HepG2 (cell line): ENCODE measurements around the gene MTFP1. TPM values are rescaled to one million over a fixed set of nuclear protein-coding genes. Genes with fewer than 3 reads are reported as not detected.

Source experiments
- AGO1 ChIP-seq: fragments of 200-400 bp; formaldehyde crosslinking; IDR thresholded peaks from 2 replicates; pipeline ENCODE4 v1.6.1; 2017; ENCODE audit warnings: mild to moderate bottlenecking, low read depth, low read length, moderate library complexity; ENCODE audit not compliant: poor library complexity, severe bottlenecking
- HNRNPUL1 ChIP-seq: fragments of 200-400 bp; formaldehyde crosslinking; IDR thresholded peaks from 2 replicates; pipeline ENCODE4 v1.6.1; 2017; ENCODE audit warnings: low read depth, mild to moderate bottlenecking, low read length, moderate library complexity
- HOXA5 ChIP-seq: sonication (generic); formaldehyde crosslinking; IDR thresholded peaks from 2 replicates; pipeline ENCODE4 v1.4.0; 2020; ENCODE audit warnings: missing genetic modification reagents
- ISX ChIP-seq: sonication (generic); formaldehyde crosslinking; conservative IDR thresholded peaks from 2 replicates; pipeline ENCODE4 v1.5.0; 2020; ENCODE audit warnings: missing genetic modification reagents
- JUN ChIP-seq: sonication (generic); formaldehyde crosslinking; IDR thresholded peaks from 2 replicates; pipeline ENCODE4 v1.4.0; 2020; ENCODE audit warnings: mild to moderate bottlenecking, missing genetic modification reagents
- NFE2L2 ChIP-seq: fragments of 150-350 bp; IDR thresholded peaks from 2 replicates; pipeline ENCODE4 v1.6.1; 2014; ENCODE audit warnings: low read length
- NR2C2 ChIP-seq: sonication (generic); formaldehyde crosslinking; IDR thresholded peaks from 2 replicates; pipeline ENCODE4 v1.4.0; 2020; ENCODE audit warnings: missing genetic modification reagents, mild to moderate bottlenecking, moderate library complexity, borderline replicate concordance
- POLR2A ChIP-seq, 2 experiments: IDR thresholded peaks; 2 replicates each; pipeline ENCODE4 v1.6.1; 2011; ENCODE audit warnings: low read depth in 2 of 2, low read length in 2 of 2, mild to moderate bottlenecking in 1 of 2, moderate library complexity in 1 of 2; ENCODE audit not compliant: insufficient read depth in 1 of 2
- RFX1 ChIP-seq: fragments of 450-650 bp; IDR thresholded peaks from 2 replicates; pipeline ENCODE4 v1.6.1; 2017
- SMAD1 ChIP-seq: sonication (generic); formaldehyde crosslinking; IDR thresholded peaks from 2 replicates; pipeline ENCODE4 v1.4.0; 2020; ENCODE audit warnings: missing genetic modification reagents, low read depth, mild to moderate bottlenecking, borderline replicate concordance
- YY1 ChIP-seq: IDR thresholded peaks from 2 replicates; pipeline ENCODE4 v1.6.1; 2011; ENCODE audit warnings: low read length, low read depth, moderate library complexity, mild to moderate bottlenecking; ENCODE audit not compliant: insufficient read depth, insufficient replicate concordance
- ZFP90 ChIP-seq: sonication (generic); formaldehyde crosslinking; IDR thresholded peaks from 2 replicates; pipeline ENCODE4 v1.8.0; 2022; ENCODE audit warnings: missing genetic modification reagents, mild to moderate bottlenecking, inconsistent platforms, borderline replicate concordance
- ZNF253 ChIP-seq: sonication (generic); formaldehyde crosslinking; IDR thresholded peaks from 2 replicates; pipeline ENCODE4 v1.8.0; 2022; ENCODE audit warnings: mild to moderate bottlenecking, missing genetic modification reagents, borderline replicate concordance
- ZNF276 ChIP-seq: sonication (generic); formaldehyde crosslinking; IDR thresholded peaks from 2 replicates; pipeline ENCODE4 v1.4.0; 2020; ENCODE audit warnings: mild to moderate bottlenecking, low read depth, missing genetic modification reagents
- ZNF333 ChIP-seq: sonication (generic); formaldehyde crosslinking; IDR thresholded peaks from 2 replicates; pipeline ENCODE4 v1.4.0; 2020; ENCODE audit warnings: mild to moderate bottlenecking, missing genetic modification reagents, borderline replicate concordance
- ZNF350 ChIP-seq: sonication (generic); formaldehyde crosslinking; IDR thresholded peaks from 2 replicates; pipeline ENCODE4 v1.4.0; 2020; ENCODE audit warnings: mild to moderate bottlenecking, low read depth, missing genetic modification reagents, borderline replicate concordance
- ZNF552 ChIP-seq: sonication (generic); formaldehyde crosslinking; IDR thresholded peaks from 2 replicates; pipeline ENCODE4 v1.9.0; 2022; ENCODE audit warnings: missing genetic modification reagents, mild to moderate bottlenecking, borderline replicate concordance
- ZNF605 ChIP-seq: sonication (generic); formaldehyde crosslinking; IDR thresholded peaks from 2 replicates; pipeline ENCODE4 v1.8.0; 2022; ENCODE audit warnings: mild to moderate bottlenecking, missing genetic modification reagents
- ZNF619 ChIP-seq: sonication (generic); formaldehyde crosslinking; IDR thresholded peaks from 2 replicates; pipeline ENCODE4 v1.4.0; 2020; ENCODE audit warnings: mild to moderate bottlenecking, missing genetic modification reagents
- ZNF747 ChIP-seq: sonication (generic); formaldehyde crosslinking; IDR thresholded peaks from 2 replicates; pipeline ENCODE4 v1.8.1; 2023; ENCODE audit warnings: missing genetic modification reagents, mild to moderate bottlenecking, borderline replicate concordance
- ZNF784 ChIP-seq: sonication (generic); formaldehyde crosslinking; IDR thresholded peaks from 2 replicates; pipeline ENCODE4 v1.5.1; 2020; ENCODE audit warnings: missing genetic modification reagents, mild to moderate bottlenecking, borderline replicate concordance
- polyA plus RNA-seq, 8 experiments: library from polyadenylated mRNA; depleted of rRNA in 3 of 8; stranded (reverse) in 7 of 8; unstranded in 1 of 8; fragments of >200 nt; fragmentation: Illumina TruSeq in 4 of 8; extraction: Trizol in 4 of 8; gene quantifications; 2 replicates each; pipeline versions ENCODE4 v1.2.1 to v1.2.3, GENCODE V29; 2011 to 2016; ENCODE audit warnings: low read depth in 4 of 8, missing spikeins in 1 of 8, mixed read lengths in 1 of 8; ENCODE audit not compliant: insufficient read depth in 1 of 8
- total RNA-seq, 5 experiments: library from RNA; depleted of rRNA; stranded (reverse); fragments of >200 nt; fragmentation: Illumina TruSeq; extraction: Trizol; gene quantifications; 2 replicates each; pipeline ENCODE4 v1.2.3, GENCODE V29; 2016; ENCODE audit warnings: low read depth in 1 of 5
- TF ChIP-seq, protein P1 (sequence below): sonication (generic); formaldehyde crosslinking; IDR thresholded peaks from 2 replicates; pipeline ENCODE4 v1.4.0; 2020; ENCODE audit warnings: low read depth, mild to moderate bottlenecking, missing genetic modification reagents
- TF ChIP-seq, protein P2 (sequence below): sonication (generic); IDR thresholded peaks from 2 replicates; pipeline ENCODE4 v1.6.1; 2016; ENCODE audit warnings: low read depth, borderline replicate concordance
- TF ChIP-seq, protein P3 (sequence below): sonication (generic); formaldehyde crosslinking; IDR thresholded peaks from 2 replicates; pipeline ENCODE4 v1.8.0; 2022; ENCODE audit warnings: mild to moderate bottlenecking, missing genetic modification reagents, moderate library complexity

MTFP1 gene
- total and polyA plus RNA-seq, 2 of the 13 experiments (the other 11 are each of a cell fraction or from before 2014, with no cell fraction given), result 29.5 to 45.6 TPM

DNA sequence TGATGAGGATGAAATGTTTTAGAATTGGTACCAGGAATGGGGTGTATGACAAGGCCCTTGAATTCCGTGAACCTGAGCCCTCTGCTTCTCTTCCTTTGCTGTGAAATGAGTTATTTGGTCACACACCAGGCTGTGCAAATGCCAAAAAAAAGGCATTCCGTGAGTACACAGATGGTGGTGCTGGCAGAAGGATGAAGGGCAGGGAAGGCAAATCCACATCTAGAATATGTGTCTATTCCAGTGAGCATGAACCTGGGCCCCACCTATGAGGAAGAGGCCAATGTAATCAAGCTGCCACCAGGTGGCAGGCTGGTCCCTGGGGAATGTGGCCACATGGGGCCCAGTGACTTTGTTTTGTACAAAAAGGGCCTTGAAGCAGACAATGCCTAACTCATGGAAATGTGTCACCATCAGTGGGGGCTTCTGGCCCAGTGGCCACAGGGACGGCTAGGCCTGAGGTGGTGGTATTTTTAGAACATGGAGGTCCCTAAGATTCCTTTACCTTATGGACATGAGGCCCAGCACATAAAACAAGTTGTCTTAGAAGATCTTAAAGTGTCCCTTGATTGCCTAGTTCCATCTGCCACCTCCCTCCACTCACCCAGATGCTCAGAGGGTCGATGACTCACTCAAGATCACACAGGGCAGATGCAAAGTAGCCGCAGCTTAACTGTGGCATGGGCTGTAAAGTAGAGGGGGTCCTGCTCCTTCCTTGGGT, 34.4 kb upstream of the MTFP1 start (continued):
- TF ChIP-seq HOXA5 (CRISPR knock-in tag), result no peak
- TF ChIP-seq ZNF605 (CRISPR knock-in tag), result no peak
- TF ChIP-seq RFX1, result no peak
- TF ChIP-seq, protein P1, sequence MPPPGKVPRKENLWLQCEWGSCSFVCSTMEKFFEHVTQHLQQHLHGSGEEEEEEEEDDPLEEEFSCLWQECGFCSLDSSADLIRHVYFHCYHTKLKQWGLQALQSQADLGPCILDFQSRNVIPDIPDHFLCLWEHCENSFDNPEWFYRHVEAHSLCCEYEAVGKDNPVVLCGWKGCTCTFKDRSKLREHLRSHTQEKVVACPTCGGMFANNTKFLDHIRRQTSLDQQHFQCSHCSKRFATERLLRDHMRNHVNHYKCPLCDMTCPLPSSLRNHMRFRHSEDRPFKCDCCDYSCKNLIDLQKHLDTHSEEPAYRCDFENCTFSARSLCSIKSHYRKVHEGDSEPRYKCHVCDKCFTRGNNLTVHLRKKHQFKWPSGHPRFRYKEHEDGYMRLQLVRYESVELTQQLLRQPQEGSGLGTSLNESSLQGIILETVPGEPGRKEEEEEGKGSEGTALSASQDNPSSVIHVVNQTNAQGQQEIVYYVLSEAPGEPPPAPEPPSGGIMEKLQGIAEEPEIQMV (CRISPR knock-in tag), result no peak
- no peak for TF ChIP-seq ISX (CRISPR knock-in tag)
- no peak for TF ChIP-seq YY1
- TF ChIP-seq ZNF350, result no peak
- no peak for TF ChIP-seq ZNF619 (CRISPR knock-in tag)
- TF ChIP-seq NFE2L2, result no peak
- no peak for TF ChIP-seq JUN (CRISPR knock-in tag)
- TF ChIP-seq ZNF276 (CRISPR knock-in tag), result 0 out of 2 replicates have a peak, but pooled peaks have one; percentile 32
- TF ChIP-seq, protein P2, sequence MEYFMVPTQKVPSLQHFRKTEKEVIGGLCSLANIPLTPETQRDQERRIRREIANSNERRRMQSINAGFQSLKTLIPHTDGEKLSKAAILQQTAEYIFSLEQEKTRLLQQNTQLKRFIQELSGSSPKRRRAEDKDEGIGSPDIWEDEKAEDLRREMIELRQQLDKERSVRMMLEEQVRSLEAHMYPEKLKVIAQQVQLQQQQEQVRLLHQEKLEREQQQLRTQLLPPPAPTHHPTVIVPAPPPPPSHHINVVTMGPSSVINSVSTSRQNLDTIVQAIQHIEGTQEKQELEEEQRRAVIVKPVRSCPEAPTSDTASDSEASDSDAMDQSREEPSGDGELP, result peak; percentile 25; the same call in 1 of the 2 replicates
- no peak for TF ChIP-seq NR2C2
- no peak for TF ChIP-seq ZNF333 (CRISPR knock-in tag)
- no peak for TF ChIP-seq ZNF253 (CRISPR knock-in tag)
- TF ChIP-seq SMAD1, result no peak
- TF ChIP-seq ZNF552 (CRISPR knock-in tag), result no peak
- TF ChIP-seq, protein P3, sequence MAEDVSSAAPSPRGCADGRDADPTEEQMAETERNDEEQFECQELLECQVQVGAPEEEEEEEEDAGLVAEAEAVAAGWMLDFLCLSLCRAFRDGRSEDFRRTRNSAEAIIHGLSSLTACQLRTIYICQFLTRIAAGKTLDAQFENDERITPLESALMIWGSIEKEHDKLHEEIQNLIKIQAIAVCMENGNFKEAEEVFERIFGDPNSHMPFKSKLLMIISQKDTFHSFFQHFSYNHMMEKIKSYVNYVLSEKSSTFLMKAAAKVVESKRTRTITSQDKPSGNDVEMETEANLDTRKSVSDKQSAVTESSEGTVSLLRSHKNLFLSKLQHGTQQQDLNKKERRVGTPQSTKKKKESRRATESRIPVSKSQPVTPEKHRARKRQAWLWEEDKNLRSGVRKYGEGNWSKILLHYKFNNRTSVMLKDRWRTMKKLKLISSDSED (CRISPR knock-in tag), result no peak
- no peak for TF ChIP-seq HNRNPUL1
- TF ChIP-seq POLR2A (IDR thresholded peaks at IDR 0.05; ENCODE audit: insufficient read depth in 1 of 2, low read depth in 2 of 2, low read length in 2 of 2), result no peak
- TF ChIP-seq ZNF747, result 0 out of 2 replicates have a peak, but pooled peaks have one; percentile 30
- TF ChIP-seq ZNF784 (CRISPR knock-in tag), result no peak
- no peak for TF ChIP-seq ZFP90 (CRISPR knock-in tag)
- no peak for TF ChIP-seq AGO1
